GM18511 (cell line): ENCODE data around the gene ARL6IP1.
"Not testable (repeated sequence)": the region's sequence is repeated elsewhere in the genome, so short reads cannot be mapped to it uniquely, and the experiment has no call there.

Experiments
- ATAC-seq: cut with Tn5 transposase; IDR thresholded peaks from one replicate; pipeline ENCODE4 v1.9.1; 2021; ENCODE audit warnings: mild to moderate bottlenecking, moderate library complexity; ENCODE audit not compliant: unreplicated experiment

The ARL6IP1 gene

GRCh38 chr16:18762713-18763112 lies 38.6 kb downstream of the ARL6IP1 start:
- not testable (repeated sequence) for ATAC-seq

- ATAC-seq, result not testable (repeated sequence)
These were observed 41.5 kb downstream of the ARL6IP1 start for GRCh38 chr16:18759598-18760520.

- ATAC-seq, result not testable (repeated sequence)
These were observed 43.2 kb downstream of the ARL6IP1 start for GRCh38 chr16:18757960-18758660.

GRCh38 chr16:18756639-18757038 lies 44.7 kb downstream of the ARL6IP1 start:
- ATAC-seq, result not testable (repeated sequence)

GRCh38 chr16:18742870-18743269 lies 58.5 kb downstream of the ARL6IP1 start:
- not testable (repeated sequence) for ATAC-seq
